Hindlimb muscle (tissue), 1 donor: ENCODE results near the gene IKZF4. TPM values are rescaled to one million over a fixed set of nuclear protein-coding genes. Genes with fewer than 3 reads are reported as not detected.
A peak's percentile ranks its signal among the peaks of the same experiment; 100 is the strongest.
"Not testable (repeated sequence)": the region's sequence is repeated elsewhere in the genome, so short reads cannot be mapped to it uniquely, and the experiment has no call there.

ENCODE experiments used
- DNase-seq: peaks from one replicate; pipeline ENCODE4 v3.0.0-alpha.2; 2013
- polyA plus RNA-seq: library from polyadenylated mRNA; unstranded; fragments of 120-200 nt; gene quantifications from one replicate; pipeline ENCODE4 v1.2.1, GENCODE V29; 2013; ENCODE audit not compliant: insufficient read length

IKZF4 gene
- polyA plus RNA-seq, 1 donor = 11.9 TPM

GRCh38 chr12:56040963-56041551 lies 20.2 kb downstream of the IKZF4 start:
- no peak for DNase-seq

- DNase-seq = peak; percentile 98
Observed at GRCh38 chr12:56041552-56042429, 20.9 kb downstream of the IKZF4 start, which contains the start of gene RPS26. Gene RPS26 (plus strand): TSS chr12:56041918. CDS start chr12:56042167, 249 bp downstream.

- DNase-seq = not testable (repeated sequence)
Observed at GRCh38 chr12:56042430-56042813, 21.6 kb downstream of the IKZF4 start.

DNA sequence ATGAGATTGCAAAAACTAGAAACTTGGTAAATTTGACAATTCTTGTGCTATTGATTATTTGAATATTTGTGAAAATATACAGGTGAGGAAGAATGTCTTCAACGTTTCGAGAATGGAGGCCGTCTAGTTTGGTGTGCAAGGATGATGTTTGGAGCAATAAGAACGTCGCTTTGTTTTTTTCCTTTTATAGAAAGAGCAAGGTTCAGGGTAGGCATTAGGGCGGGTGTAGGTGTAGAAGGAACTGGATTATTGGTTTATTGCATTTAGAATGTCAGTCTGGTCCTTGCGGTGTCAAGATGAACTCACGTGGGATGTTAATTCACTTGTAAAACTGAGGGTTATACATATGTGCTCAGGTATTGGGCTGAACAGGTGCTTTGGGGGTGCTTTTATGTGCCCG lies 22.0 kb downstream of the IKZF4 start:
- DNase-seq = no peak

DNA sequence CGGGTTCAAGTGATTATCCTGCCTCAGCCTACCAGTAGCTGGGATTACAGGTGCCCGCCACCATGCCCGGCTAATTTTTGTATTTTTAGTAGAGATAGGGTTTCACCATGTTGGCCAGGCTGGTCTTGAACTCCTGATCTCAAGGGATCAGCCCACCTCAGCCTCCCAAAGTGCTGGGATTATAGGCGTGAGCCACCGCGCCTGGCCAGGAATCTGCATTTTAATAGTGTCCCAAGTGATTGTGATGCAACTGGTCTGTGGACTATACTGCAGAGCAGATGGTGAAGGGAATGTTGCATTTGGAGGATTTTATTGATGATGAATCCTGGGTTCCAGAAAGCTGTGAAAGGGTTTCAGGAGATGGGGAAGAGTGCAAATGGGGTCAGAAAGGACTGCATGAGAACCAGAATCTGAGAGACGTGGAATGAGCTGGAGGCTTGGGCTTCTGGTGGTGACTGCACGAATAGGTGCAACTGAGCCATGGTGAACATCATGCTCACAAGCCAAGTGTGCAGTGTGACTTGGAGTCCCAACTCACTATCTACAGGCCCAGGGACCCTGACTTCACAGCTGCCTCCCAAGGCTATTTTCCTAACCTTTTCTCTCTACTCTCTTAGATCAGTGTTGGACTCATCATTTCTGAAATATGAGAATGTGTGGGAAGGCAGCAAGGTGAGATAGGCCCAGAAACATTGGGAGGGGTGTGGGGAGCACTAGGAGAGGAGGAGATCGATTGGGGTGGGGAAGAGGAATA lies 25.4 kb downstream of the IKZF4 start:
- no peak for DNase-seq

DNA sequence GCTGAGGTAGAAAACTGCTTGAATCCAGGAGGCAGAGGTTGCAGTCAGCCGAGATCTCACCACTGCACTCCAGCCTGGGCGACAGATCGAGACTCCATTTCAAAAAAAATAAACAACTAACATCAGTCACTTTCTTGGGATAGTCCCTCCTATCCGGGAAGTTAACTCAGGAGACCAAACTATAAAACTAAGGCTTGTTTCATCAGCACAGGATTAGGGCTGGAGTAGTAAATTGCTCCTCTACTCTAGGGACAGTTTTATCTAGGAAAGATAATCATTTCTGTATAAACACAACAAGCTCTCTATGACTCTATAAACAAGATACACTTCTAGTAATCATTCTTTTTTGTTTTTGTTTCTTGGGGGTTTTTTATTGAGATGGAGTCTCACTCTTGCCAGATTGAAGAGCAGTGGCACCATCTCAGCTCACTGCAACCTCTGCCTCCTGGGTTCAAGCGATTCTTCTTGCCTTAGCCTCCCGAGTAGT lies 32.6 kb downstream of the IKZF4 start:
- DNase-seq = no peak

GRCh38 chr12:56059964-56060363 lies 39.1 kb downstream of the IKZF4 start:
- not testable (repeated sequence) for DNase-seq

- DNase-seq = no peak
Observed at GRCh38 chr12:56061982-56062381, 41.1 kb downstream of the IKZF4 start.

DNA sequence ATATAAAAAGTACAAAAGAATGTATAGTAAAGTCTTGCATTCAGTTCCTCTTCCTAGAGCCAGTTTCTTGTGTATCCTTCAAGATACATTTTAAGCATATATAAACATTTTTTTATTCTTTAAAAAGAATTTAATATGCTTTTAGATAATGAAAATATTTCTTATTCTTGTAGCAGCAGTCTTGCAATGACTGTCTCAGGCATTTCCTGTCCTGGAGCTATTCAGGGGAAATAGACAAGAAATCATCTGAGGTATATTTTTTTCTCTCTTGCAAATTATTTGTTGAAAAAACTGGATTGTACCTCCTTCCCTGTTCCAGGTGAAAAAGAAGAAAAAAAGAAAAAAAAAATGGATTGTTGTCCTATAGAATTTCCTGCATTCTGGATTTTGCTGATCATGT lies 42.2 kb downstream of the IKZF4 start:
- no peak for DNase-seq

DNA sequence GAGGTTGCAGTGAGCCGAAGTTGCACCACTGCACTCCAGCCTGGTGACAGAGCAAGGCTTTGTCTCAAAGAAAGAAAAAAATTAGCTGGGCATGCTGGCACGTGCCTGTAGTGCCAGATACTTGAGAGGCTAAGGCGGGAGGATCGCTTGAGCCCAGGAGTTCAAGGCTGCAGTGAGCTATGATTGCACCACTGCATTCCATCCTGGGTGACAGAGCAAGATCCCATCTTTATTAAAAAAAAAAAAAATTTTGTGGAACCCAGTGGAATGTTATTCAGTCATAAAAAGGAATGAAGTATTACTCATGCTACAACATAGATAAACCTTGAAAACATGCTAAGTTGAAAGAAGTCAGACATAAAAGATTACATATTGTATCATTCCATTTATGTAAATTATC lies 50.8 kb downstream of the IKZF4 start:
- no peak for DNase-seq

DNA sequence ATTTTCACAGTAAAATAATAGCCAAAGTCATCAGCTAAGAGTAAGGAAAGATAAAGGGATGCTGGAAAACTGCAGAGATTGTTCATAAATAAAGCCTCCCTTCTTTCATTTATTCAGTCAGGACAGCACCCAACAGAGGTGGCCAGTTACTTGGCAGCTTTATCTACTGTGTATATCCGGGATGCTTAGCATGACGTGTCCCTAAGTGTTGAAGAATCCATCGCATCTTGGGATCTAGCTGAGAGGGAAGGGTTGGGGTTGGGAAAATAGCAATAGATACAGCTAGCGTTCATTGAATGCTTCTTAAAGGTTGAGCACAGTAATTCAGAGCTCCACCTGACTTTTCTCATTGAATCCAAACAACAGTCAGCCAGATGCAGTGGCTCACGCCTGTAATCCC lies 53.6 kb downstream of the IKZF4 start:
- no peak for DNase-seq

DNA sequence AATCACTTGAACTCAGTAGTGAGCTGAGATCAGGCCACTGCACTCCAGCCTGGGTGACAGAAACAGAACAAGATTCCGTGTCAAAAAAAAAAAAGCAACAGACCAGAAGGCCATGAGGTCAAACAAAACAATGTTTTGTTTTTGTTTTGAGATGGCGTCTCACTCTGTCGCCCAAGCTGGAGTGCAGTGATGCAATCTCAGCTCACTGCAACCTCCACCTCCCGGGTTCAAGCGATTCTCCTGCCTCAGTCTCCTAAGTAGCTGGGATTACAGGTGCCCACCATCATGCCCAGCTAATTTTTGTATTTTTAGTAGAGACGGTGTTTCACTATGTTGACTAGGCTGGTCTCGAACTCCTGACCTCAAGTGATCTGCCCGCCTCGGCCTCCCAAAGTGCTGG lies 57.1 kb downstream of the IKZF4 start:
- not testable (repeated sequence) for DNase-seq

- DNase-seq = no peak
Observed at GRCh38 chr12:56078427-56078826, 57.6 kb downstream of the IKZF4 start.

DNA sequence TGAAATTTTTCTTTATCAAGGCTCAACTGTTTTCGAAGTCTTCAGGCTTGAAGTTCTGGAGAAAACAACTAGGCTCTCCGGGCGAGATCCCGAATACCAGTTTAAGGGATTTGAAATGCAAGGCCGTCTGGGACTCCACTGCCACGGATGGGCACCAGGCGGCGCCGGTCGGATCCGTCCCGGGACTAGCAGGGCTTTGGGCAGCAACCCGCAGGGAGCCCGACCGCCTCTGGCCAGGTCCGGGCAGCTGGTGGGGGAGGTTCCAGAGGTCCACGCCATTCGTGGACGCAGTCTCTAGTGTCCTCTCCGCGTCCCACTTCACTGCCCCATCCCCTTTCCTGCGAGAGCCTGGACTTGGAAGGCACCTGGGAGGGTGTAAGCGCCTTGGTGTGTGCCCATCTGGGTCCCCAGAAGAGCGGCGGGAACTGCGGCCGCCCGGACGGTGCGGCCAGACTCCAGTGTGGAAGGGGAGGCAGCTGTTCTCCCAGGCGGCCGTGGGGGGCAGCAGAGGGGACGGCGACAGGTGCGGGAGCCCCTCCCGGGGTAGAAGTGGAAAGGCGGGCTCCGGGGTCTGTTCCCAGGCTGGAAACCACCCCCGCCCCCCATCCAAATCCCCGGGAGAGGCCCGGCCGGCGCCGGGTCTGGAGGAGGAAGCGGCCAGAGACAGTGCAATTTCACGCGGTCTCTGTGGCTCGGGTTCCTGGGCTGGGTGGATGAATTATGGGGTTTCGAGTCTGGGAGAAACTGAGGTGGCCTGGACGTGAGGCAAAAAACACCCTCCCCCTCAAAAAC lies 58.3 kb downstream of the IKZF4 start:
- peak; percentile 58 for DNase-seq

GRCh38 chr12:56079723-56080555 lies 59.1 kb downstream of the IKZF4 start, which contains the start of gene ERBB3:
Gene ERBB3 (plus strand): TSS chr12:56080165. CDS start chr12:56080301, 136 bp downstream.
- DNase-seq = peak; percentile 66

DNA sequence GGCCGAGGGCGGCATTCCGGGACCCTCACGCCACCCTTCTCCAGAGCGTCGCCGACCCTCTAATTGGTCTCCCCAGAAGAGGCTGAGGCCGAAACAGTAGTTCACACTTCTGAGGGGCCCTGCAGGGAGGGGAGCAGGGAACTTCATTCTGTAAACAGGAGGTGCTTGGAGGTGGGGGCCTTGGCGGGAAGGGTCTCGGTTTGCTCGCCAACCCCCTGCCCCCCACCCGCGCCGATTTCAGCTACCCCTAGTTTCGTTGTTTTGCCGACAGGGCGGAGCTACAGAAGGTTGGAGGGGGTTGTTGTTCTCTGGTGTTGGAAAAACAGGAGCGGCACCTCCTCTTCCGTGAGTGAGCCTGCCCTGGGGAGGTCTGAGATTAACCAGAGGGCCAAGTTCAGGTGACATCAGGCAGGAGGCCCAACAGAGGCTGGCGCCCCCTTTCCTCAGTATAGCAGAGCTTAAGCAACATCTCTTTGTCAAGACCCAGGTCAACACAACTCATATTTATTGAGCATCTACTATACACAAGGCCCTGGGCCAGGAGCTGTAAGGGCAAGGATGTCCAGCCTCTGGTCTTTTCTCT lies 59.8 kb downstream of the IKZF4 start:
- no peak for DNase-seq

DNA sequence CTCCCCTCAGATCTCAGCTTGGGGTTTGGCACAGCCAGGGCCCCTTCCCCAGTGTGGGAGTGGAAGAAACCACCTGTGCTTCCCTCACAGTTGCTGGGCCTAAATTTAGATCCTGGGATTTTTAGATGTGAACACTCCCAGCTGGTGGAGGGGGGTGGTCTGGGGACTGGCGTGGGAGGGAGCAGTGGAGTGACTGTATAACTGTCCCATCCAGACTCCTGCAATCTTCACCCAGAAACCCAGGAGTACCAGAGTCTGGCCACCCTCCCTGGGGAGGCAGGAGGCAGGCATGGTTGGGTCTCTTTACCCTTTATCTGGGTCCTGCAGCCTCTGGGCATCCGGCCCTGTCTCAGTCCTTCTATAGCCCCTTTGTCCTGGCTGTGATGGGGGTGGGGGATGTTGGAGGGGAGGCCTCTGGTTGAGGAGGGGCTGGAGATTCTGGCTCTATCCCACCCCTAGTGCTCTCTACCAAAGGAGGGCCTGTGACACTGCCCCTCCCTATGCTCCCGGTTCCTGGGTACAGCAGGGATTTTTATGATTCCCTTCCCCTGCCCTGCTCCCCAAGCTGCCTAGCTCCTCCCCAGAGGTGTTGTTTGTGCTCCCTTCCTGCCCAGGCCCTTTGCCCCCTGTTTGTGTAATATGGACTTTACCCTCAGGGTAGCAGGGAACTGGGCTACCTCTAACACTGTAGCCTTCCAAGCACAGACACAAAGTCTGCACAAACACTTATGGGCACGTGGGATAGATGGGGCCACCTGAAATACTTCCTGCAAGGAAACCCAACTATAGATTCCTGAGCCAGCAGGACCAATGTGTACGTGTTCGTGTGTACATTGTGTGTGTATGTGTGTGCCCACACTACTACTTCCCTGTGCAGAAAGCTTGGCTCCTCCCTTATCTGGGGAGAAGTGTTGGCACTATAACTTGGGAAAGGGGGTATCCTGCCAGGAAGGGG lies 60.8 kb downstream of the IKZF4 start:
- peak; percentile 14 for DNase-seq

- DNase-seq = no peak
Observed at GRCh38 chr12:56082382-56082781, 61.5 kb downstream of the IKZF4 start.

- no peak for DNase-seq
Observed at GRCh38 chr12:56082967-56083366, 62.1 kb downstream of the IKZF4 start.
